Measurements from ENCODE around the gene STX8.

The STX8 gene

GRCh38 chr17:9290226-9290613 is 285.4 kb downstream of the STX8 start:
- in situ Hi-C loops (cut with MboI; ENCODE audit: low sequenced_read_pairs, unreplicated experiment): no loop called here
- TF ChIP-seq, protein P1, sequence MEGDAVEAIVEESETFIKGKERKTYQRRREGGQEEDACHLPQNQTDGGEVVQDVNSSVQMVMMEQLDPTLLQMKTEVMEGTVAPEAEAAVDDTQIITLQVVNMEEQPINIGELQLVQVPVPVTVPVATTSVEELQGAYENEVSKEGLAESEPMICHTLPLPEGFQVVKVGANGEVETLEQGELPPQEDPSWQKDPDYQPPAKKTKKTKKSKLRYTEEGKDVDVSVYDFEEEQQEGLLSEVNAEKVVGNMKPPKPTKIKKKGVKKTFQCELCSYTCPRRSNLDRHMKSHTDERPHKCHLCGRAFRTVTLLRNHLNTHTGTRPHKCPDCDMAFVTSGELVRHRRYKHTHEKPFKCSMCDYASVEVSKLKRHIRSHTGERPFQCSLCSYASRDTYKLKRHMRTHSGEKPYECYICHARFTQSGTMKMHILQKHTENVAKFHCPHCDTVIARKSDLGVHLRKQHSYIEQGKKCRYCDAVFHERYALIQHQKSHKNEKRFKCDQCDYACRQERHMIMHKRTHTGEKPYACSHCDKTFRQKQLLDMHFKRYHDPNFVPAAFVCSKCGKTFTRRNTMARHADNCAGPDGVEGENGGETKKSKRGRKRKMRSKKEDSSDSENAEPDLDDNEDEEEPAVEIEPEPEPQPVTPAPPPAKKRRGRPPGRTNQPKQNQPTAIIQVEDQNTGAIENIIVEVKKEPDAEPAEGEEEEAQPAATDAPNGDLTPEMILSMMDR (IDR thresholded peaks at IDR 0.05; ENCODE audit: borderline replicate concordance, control extremely low read depth, extremely low read depth, insufficient read depth, missing control alignments): no peak
- no peak for DNase-seq (ENCODE audit: low spot score)

DNA sequence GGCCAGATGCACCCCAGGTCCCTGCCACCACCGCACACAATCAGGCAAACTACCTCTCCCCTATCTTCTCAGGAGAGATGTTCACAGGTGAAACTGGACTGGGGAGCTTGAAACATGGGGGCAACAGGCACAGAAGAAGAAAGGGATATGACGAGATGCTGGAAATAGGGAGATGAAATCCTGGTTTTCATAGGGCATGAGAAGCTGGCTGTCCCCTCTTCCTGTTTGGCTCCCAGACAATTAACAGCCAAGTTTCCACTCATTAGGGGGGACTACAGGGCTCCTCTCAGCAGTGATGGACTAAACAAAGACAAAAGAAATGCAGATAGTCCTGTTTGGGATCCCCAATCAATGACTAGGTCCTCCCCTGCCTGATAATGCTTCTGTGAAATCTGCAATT is 288.3 kb downstream of the STX8 start:
- TF ChIP-seq, protein P1 (IDR thresholded peaks at IDR 0.05; ENCODE audit: borderline replicate concordance, control extremely low read depth, extremely low read depth, insufficient read depth, missing control alignments): no peak
- in situ Hi-C loops (cut with MboI; ENCODE audit: low sequenced_read_pairs, unreplicated experiment): no loop called here

DNA sequence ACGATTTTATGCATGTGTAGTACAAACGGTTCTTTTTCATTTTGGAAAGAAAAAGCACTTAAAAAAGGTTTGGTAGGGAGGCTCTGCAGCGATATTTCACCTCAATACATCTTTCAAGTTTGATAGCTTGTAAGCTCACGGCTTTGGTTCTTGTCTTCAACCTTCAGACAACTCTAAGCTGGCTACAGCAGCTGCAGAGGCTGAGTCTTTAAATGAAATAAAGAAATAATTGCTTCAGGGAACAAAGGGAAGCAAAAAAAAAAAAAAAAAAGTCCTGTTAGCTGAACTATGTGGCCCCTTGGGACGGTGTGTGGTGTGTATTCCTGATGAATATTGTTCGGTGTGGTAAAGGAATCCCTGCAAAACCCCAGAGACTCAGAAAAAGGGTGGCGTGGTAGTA is 289.2 kb downstream of the STX8 start:
- in situ Hi-C loops (cut with MboI; ENCODE audit: low sequenced_read_pairs, unreplicated experiment): no loop called here
- TF ChIP-seq, protein P1 (IDR thresholded peaks at IDR 0.05; ENCODE audit: borderline replicate concordance, control extremely low read depth, extremely low read depth, insufficient read depth, missing control alignments): no peak

More for the DNA sequence above, 288.3 kb downstream of the STX8 start:
- DNase-seq (ENCODE audit: low spot score): no peak

DNA sequence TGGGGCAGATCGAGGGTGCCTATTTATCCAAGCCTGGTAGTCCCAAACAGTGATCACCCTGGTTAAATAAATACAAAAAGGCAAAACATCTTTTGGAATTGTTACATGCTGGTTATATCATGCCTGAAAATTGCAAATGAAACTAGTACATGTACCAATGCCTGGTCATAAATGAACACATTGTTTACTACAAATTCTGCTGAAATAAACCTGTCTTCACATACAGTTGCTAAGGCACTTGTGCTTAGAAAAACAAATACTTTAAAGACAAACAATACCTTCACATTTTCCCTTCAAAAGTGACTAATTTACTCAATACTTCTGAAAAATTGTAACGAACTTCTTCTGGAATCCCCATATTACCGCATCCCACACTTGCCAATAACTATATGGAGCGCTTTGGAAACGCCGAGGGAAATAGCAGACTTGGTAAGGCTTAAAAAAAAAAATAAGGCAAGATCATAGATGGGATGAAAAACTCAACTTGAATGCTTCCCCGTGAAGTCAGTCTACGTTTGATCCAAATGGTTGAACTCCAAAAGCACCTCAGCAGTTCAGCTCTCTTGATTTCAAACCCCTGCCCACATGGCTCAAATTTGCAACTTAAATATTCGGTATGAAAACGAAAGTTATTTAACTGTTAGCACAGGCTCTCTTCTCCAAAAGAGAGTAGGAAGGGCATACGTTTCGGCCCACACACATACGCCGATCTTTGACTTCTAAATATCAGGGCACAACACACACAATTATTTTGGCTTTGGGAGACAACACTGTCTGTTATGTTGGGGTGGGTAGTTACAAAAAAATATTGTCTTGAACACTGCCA is 289.8 kb downstream of the STX8 start:
- TF ChIP-seq, protein P1 (IDR thresholded peaks at IDR 0.05; ENCODE audit: borderline replicate concordance, control extremely low read depth, extremely low read depth, insufficient read depth, missing control alignments): no peak
- in situ Hi-C loops (cut with MboI; ENCODE audit: low sequenced_read_pairs, unreplicated experiment): no loop called here
- no peak for DNase-seq (ENCODE audit: low spot score)

More for the DNA sequence above, 289.2 kb downstream of the STX8 start:
- DNase-seq (ENCODE audit: low spot score): no peak

DNA sequence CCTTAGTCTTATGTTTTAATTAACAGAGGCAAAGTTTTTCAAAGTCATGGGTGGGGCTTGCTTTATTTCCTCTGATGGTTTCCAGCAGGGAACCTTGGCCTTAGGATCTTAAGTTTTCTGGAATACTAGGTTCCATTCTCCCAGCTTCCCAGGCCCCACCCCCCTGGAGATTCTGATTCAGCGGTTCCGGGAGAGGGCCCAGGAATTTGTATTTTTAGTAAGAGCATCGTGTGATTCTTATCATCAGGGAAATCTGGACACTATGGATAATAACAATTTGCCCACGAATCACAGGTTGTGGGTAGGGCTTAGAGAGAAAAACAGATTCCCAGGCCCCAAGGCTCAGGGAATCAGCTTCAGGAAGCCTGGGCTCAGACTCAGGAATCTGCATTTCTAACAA is 290.7 kb downstream of the STX8 start:
- in situ Hi-C loops (cut with MboI; ENCODE audit: low sequenced_read_pairs, unreplicated experiment): no loop called here
- no peak for DNase-seq (ENCODE audit: low spot score)
- TF ChIP-seq, protein P1 (IDR thresholded peaks at IDR 0.05; ENCODE audit: borderline replicate concordance, control extremely low read depth, extremely low read depth, insufficient read depth, missing control alignments): no peak

- TF ChIP-seq, protein P1 (IDR thresholded peaks at IDR 0.05; ENCODE audit: borderline replicate concordance, control extremely low read depth, extremely low read depth, insufficient read depth, missing control alignments): no peak
- no peak for DNase-seq (ENCODE audit: low spot score)
- in situ Hi-C loops (cut with MboI; ENCODE audit: low sequenced_read_pairs, unreplicated experiment): no loop called here
Measured at GRCh38 chr17:9283909-9284308, 291.7 kb downstream of the STX8 start.
